ENCODE data around the gene SCMH1.

DNA sequence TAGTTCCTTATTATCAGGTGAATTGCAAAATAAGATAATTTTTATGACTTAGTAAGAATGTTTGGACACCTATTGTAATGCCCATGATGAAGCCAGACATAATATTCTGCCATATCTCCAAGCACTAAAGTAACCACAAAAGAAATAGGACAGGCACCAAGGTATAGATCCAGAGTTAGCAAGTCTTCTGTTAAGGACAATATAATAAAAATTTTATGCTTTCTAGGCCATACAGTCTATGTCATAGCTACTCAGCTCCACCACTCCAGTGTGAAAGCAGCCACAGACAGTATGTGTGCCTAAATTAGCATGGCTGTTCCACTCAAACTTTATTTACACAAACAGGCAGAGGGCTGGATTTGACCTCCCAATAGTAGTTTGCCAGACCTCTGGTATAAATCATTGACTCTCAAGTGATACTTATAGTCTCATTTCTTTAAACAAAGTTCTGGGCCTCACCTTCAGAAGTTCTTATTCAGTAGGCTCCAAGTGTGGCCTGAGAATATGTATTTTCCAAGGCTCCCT lies 88.3 kb downstream of the SCMH1 start:
- TF ChIP-seq GATA3 (IDR thresholded peaks at IDR 0.05; ENCODE audit: low read depth, low read length) (no peak), GATA2 (IDR thresholded peaks at IDR 0.05; ENCODE audit: low read depth, low read length) (no peak)

All from SH-SY5Y (cell line).